GM12878 (cell line): ENCODE data around the gene KLLN. TPM values are rescaled to one million over a fixed set of nuclear protein-coding genes. Genes with fewer than 3 reads are reported as not detected.
A peak's percentile ranks its signal among the peaks of the same experiment; 100 is the strongest.

Experiments
- ATAC-seq: fragments of 200-7000 bp; cut with Tn5 transposase; 3 replicates; pipeline ENCODE4 v1.9.1; 2020; ENCODE audit warnings: mild to moderate bottlenecking, moderate library complexity
- BruUV-seq: library from RNA; stranded (reverse); fragments of 400-500 nt; replicated peaks from 2 replicates; lab custom pipeline; 2021; lab: Mats Ljungman, UMichigan
- CTCF ChIA-PET: fragments of 300-600 bp; sonication (Branson Sonifier 250); formaldehyde crosslinking; extraction: SDS; loops from one replicate; lab custom pipeline; 2021; ENCODE audit warnings: inconsistent platforms; lab: Yijun Ruan, JAX
- POLR2A ChIA-PET: fragments of 350-600 bp; formaldehyde crosslinking; extraction: SDS; loops from one replicate; lab custom pipeline; 2021; ENCODE audit warnings: inconsistent platforms; lab: Charles Lee
- RAD21 ChIA-PET: fragments of 300-600 bp; sonication (Branson Sonifier 250); formaldehyde crosslinking; loops from one replicate; lab custom pipeline; 2023; ENCODE audit warnings: antibody characterized with exemption; ENCODE audit not compliant: unreplicated experiment; lab: Charles Lee
- SMC1A ChIA-PET: fragments of 300-600 bp; sonication (Branson Sonifier 250); formaldehyde crosslinking; loops from one replicate; lab custom pipeline; 2023; ENCODE audit not compliant: unreplicated experiment, uncharacterized antibody; lab: Charles Lee
- DNase-seq: peaks from one replicate; pipeline ENCODE4 v3.0.0-alpha.2; 2011; ENCODE audit warnings: low read depth, low spot score
- FAIRE-seq: peaks from 3 replicates; lab custom pipeline; 2011; peaks lifted over from hg19 to GRCh38; lab: Jason Lieb, UNC
- H2AFZ ChIP-seq: 2 replicates; pipeline ENCODE4 v1.6.0; 2011; ENCODE audit warnings: low read depth, low read length, control low read depth; ENCODE audit not compliant: control insufficient read depth
- H3K27ac ChIP-seq: 2 replicates; pipeline ENCODE4 v1.5.1; 2011; ENCODE audit warnings: control low read depth; ENCODE audit not compliant: control insufficient read depth, insufficient read depth
- H3K27me3 ChIP-seq, 2 experiments: replicated peaks in 1 of 2; 2 replicates each; pipeline versions ENCODE4 v1.6.0 to v1.6.1; 2011; ENCODE audit warnings: low read length in 1 of 2; ENCODE audit not compliant: control insufficient read depth in 2 of 2, insufficient read depth in 2 of 2
- H3K36me3 ChIP-seq, 2 experiments: 2 replicates each; pipeline ENCODE4 v1.5.1; 2011; ENCODE audit warnings: low read length in 1 of 2; ENCODE audit not compliant: control insufficient read depth in 2 of 2, insufficient read depth in 2 of 2
- H3K4me1 ChIP-seq: 2 replicates; pipeline ENCODE4 v1.6.1; 2011; ENCODE audit warnings: mild to moderate bottlenecking, low read length, moderate library complexity, mixed read lengths; ENCODE audit not compliant: control insufficient read depth, insufficient read depth
- H3K4me2 ChIP-seq: 2 replicates; pipeline ENCODE4 v1.6.0; 2011; ENCODE audit warnings: control low read depth; ENCODE audit not compliant: control insufficient read depth, insufficient read depth
- H3K4me3 ChIP-seq: fragments of 200-600 bp; sonication (generic); 2 replicates; pipeline ENCODE4 v1.5.1; 2016
- H3K79me2 ChIP-seq: 2 replicates; pipeline ENCODE4 v1.6.0; 2011; ENCODE audit warnings: low read length; ENCODE audit not compliant: control insufficient read depth, insufficient read depth
- H3K9ac ChIP-seq: 2 replicates; pipeline ENCODE4 v1.8.0; 2011; ENCODE audit warnings: low read length, control low read depth, mixed read lengths; ENCODE audit not compliant: control insufficient read depth, insufficient read depth
- H3K9me3 ChIP-seq: replicated peaks from 3 replicates; pipeline ENCODE4 v1.5.1; 2011; ENCODE audit warnings: mild to moderate bottlenecking, low read length; ENCODE audit not compliant: control insufficient read depth, insufficient read depth
- H4K20me1 ChIP-seq: 2 replicates; pipeline ENCODE4 v1.6.0; 2011; ENCODE audit not compliant: control insufficient read depth, insufficient read depth
- CEBPZ ChIP-seq: fragments of 150-350 bp; IDR thresholded peaks from 2 replicates; pipeline ENCODE4 v1.6.1; 2016; ENCODE audit warnings: low read depth, low read length
- CTCF ChIP-seq, 3 experiments: IDR thresholded peaks in 2 of 3; conservative IDR thresholded peaks in 1 of 3; 2 replicates each; pipeline ENCODE4 v1.5.1; 2011; ENCODE audit warnings: low read depth in 3 of 3, low read length in 3 of 3, mild to moderate bottlenecking in 3 of 3, control low read depth in 2 of 3, moderate library complexity in 2 of 3, inconsistent platforms in 1 of 3, mixed read lengths in 1 of 3; ENCODE audit not compliant: control insufficient read depth in 2 of 3, insufficient read depth in 1 of 3; ENCODE audit errors: extremely low read depth in 1 of 3
- EZH2 ChIP-seq: IDR thresholded peaks from 2 replicates; pipeline ENCODE4 v1.6.1; 2012; ENCODE audit warnings: low read depth, mild to moderate bottlenecking, control low read depth, inconsistent platforms, low read length, borderline replicate concordance; ENCODE audit not compliant: control insufficient read depth
- FOXM1 ChIP-seq: IDR thresholded peaks from 2 replicates; pipeline ENCODE4 v1.6.1; 2012; ENCODE audit warnings: low read depth, mild to moderate bottlenecking, inconsistent platforms, low read length, moderate library complexity
- HDAC2 ChIP-seq: fragments of 200-600 bp; sonication (generic); IDR thresholded peaks from 2 replicates; pipeline ENCODE4 v1.6.1; 2017
- HDAC6 ChIP-seq: fragments of 200-600 bp; sonication (generic); IDR thresholded peaks from one replicate; pipeline ENCODE4 v1.8.0; 2017; ENCODE audit warnings: antibody characterized with exemption; ENCODE audit not compliant: unreplicated experiment
- NFXL1 ChIP-seq: fragments of 450-650 bp; IDR thresholded peaks from 2 replicates; pipeline ENCODE4 v1.6.1; 2017; ENCODE audit warnings: antibody characterized with exemption, mild to moderate bottlenecking, borderline replicate concordance
- NFYA ChIP-seq: IDR thresholded peaks from 2 replicates; pipeline ENCODE4 v1.6.1; 2011; ENCODE audit warnings: low read depth, mild to moderate bottlenecking, low read length, improper control_type of control experiment, borderline replicate concordance
- NR2C2 ChIP-seq: IDR thresholded peaks from 2 replicates; pipeline ENCODE4 v1.6.1; 2011; ENCODE audit warnings: borderline replicate concordance, low read depth; ENCODE audit not compliant: control insufficient read depth, insufficient read length
- RAD51 ChIP-seq: fragments of 450-650 bp; IDR thresholded peaks from 2 replicates; pipeline ENCODE4 v1.6.1; 2016; ENCODE audit warnings: moderate library complexity, mild to moderate bottlenecking, inconsistent platforms
- SMARCA5 ChIP-seq: fragments of 450-650 bp; IDR thresholded peaks from 2 replicates; pipeline ENCODE4 v1.6.1; 2017; ENCODE audit warnings: mild to moderate bottlenecking
- TCF7 ChIP-seq: IDR thresholded peaks from 2 replicates; pipeline ENCODE4 v1.6.1; 2014; ENCODE audit warnings: antibody characterized with exemption, borderline replicate concordance
- USF1 ChIP-seq: IDR thresholded peaks from 2 replicates; pipeline ENCODE4 v1.6.1; 2011; ENCODE audit warnings: borderline replicate concordance, low read depth, mild to moderate bottlenecking, moderate library complexity, mixed read lengths, low read length; ENCODE audit not compliant: insufficient read depth; ENCODE audit errors: extremely low read length
- ZNF217 ChIP-seq: fragments of 450-650 bp; IDR thresholded peaks from 2 replicates; pipeline ENCODE4 v1.6.1; 2017; ENCODE audit warnings: antibody characterized with exemption, mild to moderate bottlenecking
- WGBS: methylation state at CpG from one replicate; pipeline ENCODE4 v1.1.6; 2016; ENCODE audit warnings: low lambda C conversion rate; ENCODE audit not compliant: insufficient replicate concordance, insufficient coverage; ENCODE audit errors: missing lambda C conversion rate; 5-methylcytosine and 5-hydroxymethylcytosine counted together
- in situ Hi-C: fragments of 300-500 bp; cut with MboI; formaldehyde crosslinking; loops from 9 replicates; pipeline ENCODE4 v1.14.3; 2018; ENCODE audit warnings: mixed read lengths
- intact Hi-C: fragments of 100-400 bp; cut with micrococcal nuclease; formaldehyde crosslinking; loops from one replicate; pipeline ENCODE4 v1.14.2; 2022; ENCODE audit not compliant: unreplicated experiment
- polyA plus RNA-seq, 11 experiments: library from polyadenylated mRNA; depleted of rRNA in 4 of 11; unstranded in 6 of 11; stranded (reverse) in 5 of 11; fragments of >200 nt; fragmentation: Nextera tagmentation in 4 of 11; fragmentation: Illumina TruSeq in 1 of 11; extraction: Ambion mirVana in 4 of 11; extraction: Trizol in 1 of 11; gene quantifications; 1 replicate in 1 of 11; 2 replicates in 10 of 11; pipeline versions ENCODE4 v1.2.1 to v1.2.3, GENCODE V29; 2011 to 2016; ENCODE audit warnings: inconsistent platforms in 2 of 11, missing spikeins in 2 of 11, low read depth in 1 of 11
- total RNA-seq, 4 experiments: library from RNA; depleted of rRNA in 3 of 4; stranded (reverse); fragments of >200 nt in 3 of 4; fragmentation: Illumina TruSeq in 1 of 4; extraction: Trizol in 1 of 4; gene quantifications; 2 replicates each; pipeline versions ENCODE4 v1.2.1 to v1.2.3, GENCODE V29; 2013 to 2021

KLLN gene
- total and polyA plus RNA-seq, 10 of the 15 experiments (the other 5 are each of a cell fraction or from before 2014, with no cell fraction given): 0.87 to 2.2 (median 1.7) TPM

- TF ChIP-seq CTCF (IDR thresholded peaks at IDR 0.05 in 2 of 3, conservative IDR thresholded peaks at IDR 0.05 in 1 of 3; ENCODE audit: control insufficient read depth in 2 of 3, extremely low read depth in 1 of 3, insufficient read depth in 1 of 3, low read depth in 3 of 3, low read length in 3 of 3) (peak in 1 of 3 experiments; percentile 8; a peak in 1 of 6 replicates), TCF7 (no peak), USF1 (peak; percentile 5)
Measured at GRCh38 chr10:87862679-87863052, 667 bp downstream of the KLLN start (continued).

- no peaks in the 10 kb centered on the region for H3K9me3 ChIP-seq
- no TSS peak for BruUV-seq
- FAIRE-seq (peak; percentile 65), DNase-seq (peak; percentile 95), ATAC-seq (peak; percentile 55)
- in situ Hi-C loops: loop anchor here (5.0 to 10.0 kb wide), 5 partner anchors 203 to 690 kb away; no protein-coding TSS in a partner anchor
- no peaks in the 10 kb centered on the region for H3K36me3 ChIP-seq
- peaks cover 8% of the 10 kb centered on the region for H3K4me1 ChIP-seq
- POLR2A ChIA-PET: interaction anchor here (0.6 to 3.3 kb wide), 23 partner anchors 9 to 630 kb away, joined by 3 to 53 read pairs (median 5); partner anchors contain the start of gene ATAD1
- no peaks in the 10 kb centered on the region for H3K27me3 ChIP-seq
- intact Hi-C loops: loop anchor here (1.0 to 5.0 kb wide), 8 partner anchors 70 to 691 kb away; no protein-coding TSS in a partner anchor
- no peaks in the 10 kb centered on the region for H4K20me1 ChIP-seq
- SMC1A ChIA-PET: interaction anchor here (0.6 to 6.9 kb wide), 25 partner anchors 10 to 693 kb away, joined by 3 to 140 read pairs (median 5); partner anchors contain the start of gene ATAD1
- peak overlapping the region; percentile 96 for H2AFZ ChIP-seq
- CTCF ChIA-PET: interaction anchor here (0.6 to 3.8 kb wide), 22 partner anchors 10 to 719 kb away, joined by 3 to 98 read pairs (median 4); no protein-coding TSS in a partner anchor
- under 1% methylated on average over 53 of the region's 57 CpGs for WGBS
- H3K4me3 ChIP-seq: peak overlapping the region; percentile 84
- RAD21 ChIA-PET: interaction anchor here (0.8 to 6.4 kb wide), 26 partner anchors 9 to 692 kb away, joined by 3 to 158 read pairs (median 8); no protein-coding TSS in a partner anchor
- peaks cover 66% of the 10 kb centered on the region for H3K79me2 ChIP-seq
- H3K9ac ChIP-seq: peak overlapping the region; percentile 99
- H3K4me2 ChIP-seq: peak overlapping the region; percentile 89
- peak overlapping the region; percentile 98 for H3K27ac ChIP-seq
- TF ChIP-seq HDAC6 (no peak), NFYA (no peak), RAD51 (peak; percentile 97), SMARCA5 (peak; percentile 68; the same call in 1 of the 2 replicates), TCF7 (0 out of 2 replicates have a peak, but pooled peaks have one; percentile 39), NR2C2 (no peak), CEBPZ (0 out of 2 replicates have a peak, but pooled peaks have one; percentile 24), HDAC2 (no peak), EZH2 (no peak), ZNF217 (no peak), FOXM1 (peak; percentile 74; the same call in 1 of the 2 replicates), NFXL1 (no peak)
Measured at GRCh38 chr10:87861953-87862678, 1.2 kb downstream of the KLLN start.
